Globus pallidus (tissue), 1 donor: ENCODE results near the gene SEPHS2.

Experiments used
- DNase-seq: peaks from one replicate; pipeline ENCODE4 v3.0.0-alpha.2; 2015; ENCODE audit warnings: low spot score

SEPHS2 gene

DNA sequence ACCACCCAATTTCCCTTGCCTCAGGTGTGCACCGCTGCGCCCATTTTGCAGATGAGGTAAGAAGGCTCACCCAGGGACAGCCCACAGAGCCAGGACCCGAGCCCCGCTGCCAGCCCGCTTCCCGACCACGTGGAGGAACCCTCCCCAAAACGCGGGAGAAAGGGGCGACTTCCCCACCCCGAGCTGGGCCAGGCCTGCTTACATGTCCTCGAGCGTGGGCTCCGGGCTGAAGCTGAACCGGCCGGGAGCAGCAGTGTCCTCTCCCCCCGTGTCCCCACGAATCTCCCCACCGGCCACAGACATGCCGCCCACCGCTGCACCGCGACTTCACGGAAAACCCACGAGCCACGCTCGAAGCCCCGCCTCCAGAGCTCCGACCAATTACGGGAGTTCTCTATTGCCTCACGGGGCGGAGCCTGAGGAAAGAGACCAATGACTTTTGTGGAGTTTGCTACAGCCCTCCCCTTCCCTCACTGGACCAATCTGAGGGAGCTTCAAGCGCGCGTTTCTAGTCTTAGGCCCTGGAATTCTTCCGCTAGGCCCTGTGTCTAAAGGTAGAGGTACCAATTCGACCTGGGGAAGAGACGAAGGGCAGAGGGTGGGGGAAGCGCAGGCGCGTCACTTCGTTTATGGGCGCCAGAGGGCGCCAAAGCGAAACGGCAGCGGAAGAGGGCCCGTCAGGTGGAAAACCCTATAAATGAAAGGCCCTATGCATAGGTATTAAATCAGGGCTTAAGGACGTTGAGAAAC lies 15.8 kb downstream of the SEPHS2 start, which contains the start of gene DCTPP1:
TSS of gene DCTPP1 (minus strand) at position 353 of the 750 bp plus-strand sequence. CDS start at position 303, 50 bp downstream.
- DNase-seq = peak; percentile 96

DNA sequence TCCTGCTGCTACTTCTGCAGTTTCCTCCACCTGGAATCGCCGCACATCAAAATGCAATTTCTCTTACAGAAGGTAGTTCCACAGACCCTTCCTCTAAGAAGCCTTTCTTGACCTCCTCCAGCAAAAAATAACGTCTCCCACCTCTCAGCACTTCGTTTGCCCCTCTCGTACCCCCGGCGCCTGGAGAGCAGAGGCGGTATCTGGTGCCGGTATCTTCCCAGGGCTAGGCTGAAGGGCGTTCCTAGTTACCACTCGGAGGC lies 16.3 kb downstream of the SEPHS2 start:
- no peak for DNase-seq

DNA sequence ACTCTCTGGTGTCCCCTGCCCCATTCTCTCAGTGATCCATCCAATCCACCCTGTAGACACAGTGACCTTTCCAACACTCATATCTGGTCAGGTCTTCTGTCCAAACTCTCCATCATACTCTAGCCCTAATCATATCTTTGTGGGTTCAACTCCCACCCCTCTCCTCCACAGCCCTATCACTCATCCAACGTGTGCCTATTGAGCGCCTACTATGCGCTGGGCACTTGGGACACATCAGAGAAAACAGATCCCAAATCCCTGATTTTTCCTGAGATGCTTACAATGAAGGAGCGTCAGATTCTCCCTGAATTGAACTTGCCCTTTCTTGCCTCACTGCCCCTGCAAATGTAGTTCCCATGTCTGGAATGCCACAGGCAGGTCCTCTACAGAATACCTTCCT lies 17.6 kb downstream of the SEPHS2 start:
- DNase-seq = no peak

DNA sequence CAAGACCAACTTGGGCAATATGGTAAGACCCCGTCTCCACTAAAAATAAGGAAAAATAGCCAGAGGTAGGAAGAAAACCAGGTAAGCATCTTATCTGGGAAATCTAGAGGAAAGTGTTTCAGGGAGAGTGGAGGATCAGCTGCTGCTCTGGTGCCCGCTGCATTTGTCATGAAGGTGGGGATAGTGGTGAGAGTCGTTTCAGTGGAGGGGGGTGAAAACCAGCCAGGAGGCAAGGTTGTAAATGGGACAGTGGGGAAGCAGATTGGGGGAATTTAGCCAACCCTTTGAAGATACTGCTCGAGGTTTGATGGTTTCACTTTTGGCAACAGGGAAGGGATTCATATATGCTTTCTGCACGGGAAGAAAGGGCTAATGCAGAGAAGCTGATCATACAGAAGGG lies 24.7 kb downstream of the SEPHS2 start:
- no peak for DNase-seq

DNA sequence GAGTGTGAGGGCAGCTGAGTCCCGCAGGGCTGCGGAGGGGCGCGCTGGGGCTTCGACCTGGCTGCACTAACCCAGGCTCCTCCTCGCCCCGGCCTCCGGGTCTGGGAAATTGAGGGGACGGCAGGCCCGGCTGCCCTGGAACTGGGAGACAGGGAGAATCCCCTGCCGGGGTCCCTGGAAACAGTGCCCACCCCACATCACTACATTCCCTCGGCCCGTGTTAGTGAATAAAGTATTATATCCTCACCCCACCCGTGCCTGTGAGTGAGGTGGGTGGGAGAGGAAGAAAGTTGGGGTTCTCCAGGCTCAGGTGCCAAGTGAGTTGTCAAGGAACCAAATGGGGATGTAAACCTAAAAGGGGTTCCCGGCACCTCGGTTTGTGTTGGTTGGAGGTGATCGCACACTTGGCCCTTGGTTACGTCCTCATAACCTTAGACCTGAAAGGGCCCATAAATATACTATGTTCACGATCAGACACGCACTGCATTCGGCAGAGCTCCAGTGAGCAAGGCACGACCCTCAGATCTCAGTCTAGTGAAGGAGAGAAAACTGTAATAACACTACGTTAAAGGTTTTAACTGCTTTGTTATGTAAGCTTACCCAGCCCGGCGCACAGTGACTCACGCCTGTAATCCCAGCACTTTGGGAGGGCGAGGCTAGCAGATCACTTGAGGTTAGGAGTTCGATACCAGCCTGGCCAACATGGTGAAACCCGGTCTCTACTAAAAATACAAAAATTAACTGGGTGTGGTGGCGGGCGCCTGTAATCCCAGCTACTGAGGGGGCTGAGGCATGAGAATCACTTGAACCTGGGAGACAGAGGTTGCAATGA lies 27.1 kb downstream of the SEPHS2 start:
- DNase-seq = no peak

DNA sequence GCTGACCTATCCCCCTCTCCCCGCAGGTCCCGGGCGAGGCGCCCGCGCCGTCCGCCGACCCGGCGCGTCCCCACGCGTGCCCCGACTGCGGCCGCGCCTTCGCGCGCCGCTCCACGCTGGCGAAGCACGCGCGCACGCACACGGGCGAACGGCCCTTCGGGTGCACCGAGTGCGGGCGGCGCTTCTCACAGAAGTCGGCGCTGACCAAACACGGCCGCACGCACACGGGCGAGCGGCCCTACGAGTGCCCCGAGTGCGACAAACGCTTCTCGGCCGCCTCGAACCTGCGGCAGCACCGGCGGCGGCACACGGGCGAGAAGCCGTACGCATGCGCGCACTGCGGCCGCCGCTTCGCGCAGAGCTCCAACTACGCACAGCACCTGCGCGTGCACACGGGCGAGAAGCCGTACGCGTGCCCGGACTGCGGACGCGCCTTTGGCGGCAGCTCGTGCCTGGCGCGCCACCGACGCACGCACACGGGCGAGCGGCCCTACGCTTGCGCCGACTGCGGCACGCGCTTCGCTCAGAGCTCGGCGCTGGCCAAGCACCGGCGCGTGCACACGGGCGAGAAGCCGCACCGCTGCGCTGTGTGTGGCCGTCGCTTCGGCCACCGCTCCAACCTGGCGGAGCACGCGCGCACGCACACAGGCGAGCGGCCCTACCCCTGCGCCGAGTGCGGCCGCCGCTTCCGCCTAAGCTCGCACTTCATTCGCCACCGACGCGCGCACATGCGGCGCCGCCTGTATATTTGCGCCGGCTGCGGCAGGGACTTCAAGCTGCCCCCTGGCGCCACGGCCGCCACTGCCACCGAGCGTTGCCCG lies 27.9 kb downstream of the SEPHS2 start:
- DNase-seq = peak; percentile 69

DNA sequence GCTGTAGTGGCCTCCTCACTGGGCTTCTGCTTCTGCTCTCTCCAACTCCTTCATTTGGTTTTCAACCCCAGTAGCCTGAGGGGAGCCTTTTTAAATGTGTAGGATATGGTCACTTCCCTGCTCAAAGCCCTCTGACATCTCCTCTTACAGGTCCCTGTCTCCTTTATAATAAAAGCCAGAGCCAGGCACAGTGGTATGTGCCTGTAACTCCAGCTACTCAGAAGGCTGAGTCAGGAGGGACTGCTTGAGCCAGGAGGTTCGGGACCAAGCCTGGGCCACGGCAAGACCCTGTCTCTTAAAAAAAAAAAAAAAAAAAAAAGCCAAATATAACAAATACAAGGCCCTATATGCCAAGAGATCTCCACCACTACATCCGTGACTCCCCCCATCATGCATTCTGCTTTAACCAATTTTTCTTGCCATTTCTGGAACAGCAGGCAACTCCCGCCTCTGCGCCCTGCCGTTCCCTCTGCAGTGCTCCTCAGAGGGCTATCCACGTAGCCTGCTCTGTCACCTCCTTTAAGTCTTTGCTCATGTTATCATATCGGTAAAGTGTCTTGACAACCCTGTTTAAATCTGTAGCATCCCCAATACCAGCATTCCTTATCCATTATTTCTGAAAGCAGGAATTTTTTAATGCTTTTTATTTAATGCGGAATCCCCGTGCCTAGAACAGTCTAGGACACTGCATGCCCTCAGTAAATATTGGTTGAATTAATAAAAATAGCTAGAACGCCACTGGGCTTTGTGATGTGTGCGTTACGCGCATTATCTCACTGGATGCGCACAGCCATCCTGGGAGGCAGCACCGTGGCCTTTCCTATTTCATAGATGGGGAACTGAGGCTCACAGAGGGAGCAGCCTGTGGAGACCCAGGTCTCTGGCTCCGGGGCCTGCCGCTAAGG lies 28.8 kb downstream of the SEPHS2 start:
- DNase-seq = no peak

DNA sequence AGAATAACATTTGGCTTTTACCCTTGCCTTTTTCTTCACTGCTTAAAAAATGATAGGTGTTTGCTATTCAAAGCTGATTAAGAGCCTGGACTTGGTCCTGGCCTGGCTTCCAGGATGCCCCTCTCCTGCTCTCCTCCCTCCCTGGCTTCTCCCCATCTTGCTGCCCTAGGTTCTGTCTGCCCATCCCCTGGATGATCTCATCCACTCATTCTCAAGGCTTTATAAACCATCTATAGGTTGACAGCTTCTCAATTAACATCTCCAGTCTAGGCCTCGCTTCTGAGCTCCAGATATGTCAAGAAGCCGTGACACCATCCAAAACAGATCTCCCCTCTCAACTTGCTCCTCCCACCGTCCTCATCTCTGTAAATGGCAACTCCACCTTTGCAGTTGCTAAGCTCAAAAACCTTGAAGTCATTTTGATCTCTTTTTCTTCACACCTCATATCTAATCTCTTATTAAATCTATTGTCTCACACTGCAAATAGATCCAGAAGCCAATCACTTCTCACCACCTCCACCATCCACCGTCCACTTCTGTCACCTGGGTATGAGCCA lies 29.5 kb downstream of the SEPHS2 start:
- DNase-seq = no peak

DNA sequence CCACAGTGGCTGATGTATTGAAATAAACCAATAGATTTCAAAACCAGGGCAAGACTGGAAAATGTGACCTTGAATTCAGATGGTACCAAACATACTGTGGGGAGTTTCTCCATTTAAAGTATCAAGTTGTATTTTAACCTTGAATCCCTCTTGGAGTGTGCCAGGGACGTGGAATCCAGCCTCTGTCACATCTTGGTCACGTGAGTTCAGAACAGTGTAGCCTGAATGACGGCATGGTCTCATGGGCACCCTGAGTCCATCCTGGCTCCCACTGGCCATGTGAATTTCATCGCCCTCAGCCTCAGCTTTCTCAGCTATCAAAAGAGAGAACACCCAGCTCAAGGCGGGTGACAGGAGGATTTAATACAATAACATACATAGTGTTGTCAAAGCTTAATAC lies 31.5 kb downstream of the SEPHS2 start:
- DNase-seq = no peak

DNA sequence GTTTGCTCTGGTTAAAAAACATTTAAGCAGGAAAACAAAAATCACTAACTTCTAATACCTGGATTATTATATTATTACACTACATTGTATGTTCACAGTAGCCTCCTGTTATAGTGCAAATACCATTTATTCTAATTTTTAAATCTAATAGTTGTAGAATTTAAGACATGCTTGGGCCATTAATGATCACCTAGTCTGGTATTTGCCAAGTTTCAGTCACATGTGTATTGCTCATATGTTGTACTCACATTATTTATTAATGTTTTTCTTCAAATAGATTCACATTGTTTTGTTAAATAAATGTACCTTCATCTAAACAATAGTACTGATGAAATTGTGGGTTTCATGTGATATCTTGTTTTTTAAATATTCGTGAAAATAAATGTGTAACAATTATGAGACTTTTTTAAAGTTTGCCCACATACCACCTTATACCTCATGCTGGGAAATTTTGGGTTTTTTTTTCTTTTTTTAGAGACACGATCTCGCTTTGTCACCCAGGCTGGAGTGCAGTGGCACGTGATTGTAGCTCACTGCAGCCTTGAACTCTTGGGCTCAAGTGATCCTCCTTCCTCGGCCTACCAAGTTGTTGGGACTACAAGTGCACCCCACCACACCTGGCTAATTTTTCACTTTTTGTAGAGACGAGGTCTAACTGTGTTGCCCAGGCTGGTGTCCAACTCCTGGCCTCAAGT lies 32.4 kb downstream of the SEPHS2 start:
- no peak for DNase-seq

DNA sequence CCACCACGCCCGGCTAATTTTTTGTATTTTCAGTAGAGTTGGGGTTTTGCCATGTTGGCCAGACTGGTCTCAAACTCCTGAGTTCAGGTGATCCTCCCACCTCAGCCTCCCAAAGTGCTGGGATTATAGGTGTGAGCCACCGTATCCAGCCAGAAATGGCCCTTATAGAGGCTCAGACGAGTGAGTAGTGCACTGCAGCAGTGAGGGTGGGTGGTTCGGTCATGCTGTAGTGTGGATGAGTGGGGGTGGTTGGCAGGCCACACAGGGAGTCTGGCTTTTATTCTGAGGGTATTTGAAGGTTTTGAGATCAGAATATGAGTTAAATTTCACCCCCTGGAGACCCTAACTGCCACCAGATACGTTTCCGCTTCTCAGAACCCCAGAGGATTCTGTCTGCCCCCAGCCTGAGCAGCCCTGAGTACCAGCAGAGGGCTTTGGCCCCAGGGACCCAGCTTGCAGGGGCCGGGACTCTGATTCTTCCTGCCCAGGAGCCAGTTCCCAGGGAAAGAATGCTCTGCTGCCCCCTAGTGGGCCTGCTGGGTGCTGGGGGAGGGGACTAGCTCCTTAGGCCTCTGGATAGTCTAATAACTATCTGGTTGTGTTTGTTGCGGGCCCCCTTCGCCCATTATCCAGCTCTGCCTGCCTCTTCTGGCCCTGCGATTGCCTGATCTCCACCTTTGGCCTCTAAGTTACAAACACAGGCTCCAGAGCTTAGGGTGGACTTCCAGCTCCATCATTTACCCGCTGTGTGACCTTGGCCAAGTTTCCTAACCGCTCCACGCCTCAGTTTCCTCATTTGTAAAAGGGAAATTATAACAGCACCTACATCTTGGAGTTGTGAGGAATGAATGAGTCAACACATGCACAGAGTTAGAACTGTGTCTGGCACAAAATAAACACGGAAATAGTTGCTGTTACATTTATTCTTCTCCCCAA lies 36.3 kb downstream of the SEPHS2 start:
- DNase-seq = peak; percentile 89

DNA sequence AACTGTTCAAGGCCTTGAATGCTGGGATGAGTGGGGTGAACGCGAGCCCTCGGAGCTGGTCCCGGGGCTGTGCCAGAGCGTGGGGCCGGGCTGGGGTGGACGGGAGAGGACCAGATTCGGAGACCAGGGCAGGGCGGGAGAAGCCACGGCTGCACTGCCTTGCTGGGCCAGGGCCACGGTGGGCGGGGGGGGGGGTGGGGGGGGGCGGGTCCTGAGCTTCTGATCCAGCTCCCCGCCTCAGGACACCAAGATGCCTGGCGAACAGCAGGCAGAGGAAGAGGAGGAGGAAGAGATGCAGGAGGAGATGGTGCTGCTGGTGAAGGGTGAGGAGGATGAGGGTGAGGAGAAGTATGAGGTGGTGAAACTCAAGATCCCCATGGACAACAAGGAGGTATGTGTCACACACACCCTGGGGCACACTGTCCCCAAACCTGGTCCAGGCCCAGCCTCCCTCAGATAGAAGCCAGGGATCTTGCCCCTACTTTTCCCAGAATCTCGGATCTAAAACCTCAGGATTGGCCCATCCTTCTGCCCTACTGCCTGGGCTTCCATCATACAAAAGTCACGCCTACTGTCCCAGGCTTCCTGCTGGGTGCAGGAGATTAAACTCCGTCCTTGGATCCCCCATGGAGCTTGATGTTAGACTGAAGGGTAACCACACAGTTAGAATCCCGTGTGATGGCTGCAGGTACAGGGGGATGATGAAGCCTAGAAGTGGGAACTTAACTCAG lies 37.7 kb downstream of the SEPHS2 start:
- DNase-seq = no peak

DNA sequence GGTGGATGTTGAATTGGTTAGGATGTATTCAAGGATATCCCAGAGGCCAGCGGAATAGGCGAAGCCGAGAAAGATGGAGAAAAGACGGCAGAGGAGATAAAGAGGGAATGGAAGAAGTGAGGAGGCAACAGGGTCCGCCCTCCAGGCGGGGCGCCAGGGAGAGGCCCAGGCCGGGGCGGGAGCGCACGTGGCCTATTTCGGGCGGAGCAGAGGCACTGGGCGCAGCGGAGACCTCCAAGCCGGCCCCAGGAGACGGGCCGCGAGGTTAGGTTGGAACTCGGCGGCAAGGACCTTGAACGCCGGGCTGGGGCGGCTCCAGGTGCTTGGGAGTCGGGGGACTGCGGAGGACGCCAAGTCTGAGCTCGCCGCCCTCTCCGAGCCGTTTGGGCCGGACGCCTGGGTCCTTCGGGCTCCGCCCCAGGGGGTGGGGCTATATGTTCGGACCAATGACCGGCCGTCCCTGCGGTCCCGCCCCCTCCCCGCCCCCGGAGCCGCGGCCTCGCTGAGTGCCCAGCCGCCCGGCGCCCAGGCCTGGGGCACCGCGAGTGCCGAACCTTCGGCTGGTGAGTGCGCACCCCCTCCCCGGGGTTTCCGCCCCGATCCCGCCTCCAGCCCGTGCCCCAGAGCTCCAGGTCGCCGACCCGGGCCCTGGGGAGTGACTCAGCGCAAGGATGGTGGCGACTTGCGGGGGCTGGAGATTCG lies 38.4 kb downstream of the SEPHS2 start, which contains the start of gene ZNF771:
TSS of gene ZNF771 (plus strand) at position 505 of the 702 bp plus-strand sequence. CDS start 448 bp downstream, outside the sequence.
- DNase-seq = peak; percentile 94

DNA sequence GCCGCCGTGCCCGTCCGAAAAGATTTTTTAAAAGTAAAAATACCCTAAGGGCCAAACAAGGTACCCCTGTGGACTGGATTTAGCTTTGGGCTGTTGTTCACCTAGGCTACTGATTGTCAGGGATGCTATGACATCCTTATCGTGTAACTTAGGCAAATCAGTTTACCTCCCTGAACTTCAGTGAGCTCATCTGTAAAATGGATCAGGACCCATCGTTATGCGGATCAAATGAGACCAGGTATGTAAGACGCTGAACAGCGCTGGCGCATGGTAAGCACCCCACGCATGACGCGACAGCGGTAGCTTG lies 38.9 kb downstream of the SEPHS2 start:
- no peak for DNase-seq

DNA sequence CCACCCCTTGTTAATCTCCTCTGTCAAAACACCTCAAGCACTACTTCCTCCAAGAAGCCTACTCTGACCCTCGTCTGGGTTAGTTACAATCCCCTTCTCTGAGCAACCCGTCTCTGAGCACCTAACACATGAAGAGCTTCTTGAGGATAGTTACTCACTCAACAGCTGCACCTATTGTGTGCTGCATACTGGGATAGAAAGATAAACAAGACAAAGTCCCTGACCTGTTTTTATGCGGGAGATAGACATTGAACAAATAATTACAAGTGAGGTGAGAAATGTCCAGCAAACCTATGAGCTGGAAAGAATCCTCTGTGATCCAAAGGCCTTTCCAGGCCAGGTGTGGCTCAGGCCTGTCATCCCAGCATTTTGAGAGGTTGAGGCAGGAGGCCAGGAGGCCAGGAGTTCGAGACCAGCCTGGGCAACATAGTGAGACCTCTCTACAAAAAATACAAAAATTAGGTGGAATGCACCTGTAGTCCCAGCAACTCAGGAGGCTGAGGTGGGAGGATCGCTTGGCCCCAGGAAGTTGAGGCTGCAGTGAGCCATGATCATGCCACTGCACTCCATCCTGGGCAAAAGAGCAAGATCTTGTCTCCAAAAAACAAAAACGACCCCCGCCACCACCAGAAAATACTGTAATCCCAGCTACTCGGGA lies 43.8 kb downstream of the SEPHS2 start:
- no peak for DNase-seq

DNA sequence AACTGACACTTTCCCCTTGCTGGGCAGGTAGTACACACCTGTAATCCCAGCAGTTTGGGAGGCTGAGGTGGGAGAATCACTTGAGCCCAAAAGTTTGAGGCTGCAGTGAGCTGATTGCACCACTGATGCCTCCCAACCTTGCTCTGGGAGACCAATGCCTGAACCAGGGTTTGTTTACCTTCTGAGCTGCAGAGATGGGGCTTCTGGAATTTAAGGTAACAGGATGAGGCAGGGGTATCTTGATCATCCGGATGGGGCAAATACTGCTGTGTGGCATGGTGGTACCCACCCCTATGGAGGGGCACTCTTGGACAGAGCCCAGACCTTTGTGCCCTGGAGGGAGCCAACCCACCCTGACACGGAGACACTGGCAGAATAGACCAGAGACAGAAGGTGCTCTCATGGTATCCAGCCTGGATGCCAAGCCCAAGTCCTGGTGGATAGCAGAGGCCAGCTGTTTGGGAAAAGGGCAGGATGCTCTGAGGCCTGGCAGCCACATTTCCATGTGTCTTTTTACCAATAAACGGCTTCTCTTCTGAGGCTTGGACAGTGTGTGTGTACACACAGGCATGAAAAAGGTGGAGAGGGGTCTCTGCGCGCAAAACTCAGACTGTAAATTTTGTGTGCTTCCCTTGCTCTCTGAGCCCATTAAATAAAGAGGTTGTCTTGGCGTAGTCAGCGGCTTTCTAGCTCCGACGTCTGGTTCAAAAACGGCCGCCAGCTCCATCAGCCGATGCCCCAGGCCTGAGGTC lies 46.1 kb downstream of the SEPHS2 start:
- no peak for DNase-seq
